HG02623 (cell line): ENCODE results near the gene DDX60.
"Not testable (repeated sequence)": the region's sequence is repeated elsewhere in the genome, so short reads cannot be mapped to it uniquely, and the experiment has no call there.

Experiments
- ATAC-seq: cut with Tn5 transposase; IDR thresholded peaks from one replicate; pipeline ENCODE4 v1.9.1; 2021; ENCODE audit warnings: moderate library complexity; ENCODE audit not compliant: unreplicated experiment

The DDX60 gene

DNA sequence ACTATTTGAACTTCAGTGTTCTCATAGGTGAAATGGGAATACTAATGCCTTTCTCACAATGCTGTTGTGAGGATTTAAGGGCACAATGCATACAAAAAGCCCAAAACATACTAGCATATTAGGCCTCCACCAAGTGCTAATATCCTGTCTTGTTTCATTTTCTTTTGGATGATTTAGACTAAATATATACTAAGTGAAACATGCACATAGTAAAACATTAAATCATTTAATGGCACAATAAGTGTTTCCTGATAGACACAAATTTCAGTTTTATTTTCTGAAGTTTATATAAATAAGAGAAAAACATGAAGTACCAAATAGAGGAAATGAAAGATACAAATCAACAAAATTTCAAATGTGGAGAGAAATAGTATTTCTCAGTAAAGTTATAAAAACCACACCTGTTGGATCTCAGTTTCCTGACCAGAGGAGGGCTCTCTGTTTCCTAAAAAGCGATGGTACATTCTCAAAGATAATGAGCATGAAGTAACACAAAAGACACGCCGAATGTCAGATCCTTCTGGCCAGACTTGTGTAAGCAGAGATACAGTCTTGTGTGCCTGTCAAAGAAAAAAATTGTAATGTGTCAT, 25.1 kb downstream of the DDX60 start:
- ATAC-seq = no peak

DNA sequence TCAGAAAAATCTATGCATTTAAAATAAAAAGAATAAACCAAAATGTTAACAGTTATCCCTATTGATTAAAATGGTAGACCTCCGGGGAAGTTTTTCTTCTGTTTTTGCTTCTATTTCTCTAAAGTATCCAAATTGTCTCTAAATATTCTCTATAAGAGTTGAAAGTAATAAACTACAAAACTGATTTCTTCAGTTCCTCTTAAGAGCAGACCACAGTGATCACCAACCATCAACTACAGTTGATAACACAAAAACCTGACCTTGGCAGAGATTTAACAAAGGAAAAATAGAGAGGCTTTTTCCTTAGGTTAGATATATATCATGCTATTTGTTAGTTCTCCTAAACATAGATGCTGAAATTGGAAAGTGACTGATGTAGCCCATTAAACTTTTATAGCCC, 27.3 kb downstream of the DDX60 start:
- no peak for ATAC-seq

DNA sequence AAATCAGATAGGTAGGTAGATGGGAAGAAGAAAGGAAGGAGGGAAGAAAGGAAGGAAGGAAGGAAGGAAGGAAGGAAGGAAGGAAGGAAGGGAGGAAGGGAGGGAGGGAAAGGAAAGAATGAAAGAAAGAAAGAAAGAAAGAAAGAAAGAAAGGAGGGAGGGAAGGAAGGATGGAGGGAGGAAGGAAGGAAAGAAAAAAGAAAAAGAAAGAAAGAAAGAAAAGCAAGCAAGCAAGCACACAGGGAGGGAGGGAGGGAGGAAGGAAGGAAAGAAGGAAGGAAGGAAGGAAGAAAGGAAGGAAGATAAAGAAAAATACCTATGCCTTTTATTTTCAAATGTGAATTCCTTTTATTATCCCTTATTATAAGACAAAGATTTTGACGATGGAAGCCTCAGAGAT, 32.7 kb downstream of the DDX60 start:
- not testable (repeated sequence) for ATAC-seq

- no peak for ATAC-seq
Observed at GRCh38 chr4:168279556-168279955, 39.0 kb downstream of the DDX60 start.

GRCh38 chr4:168275836-168276235, 42.7 kb downstream of the DDX60 start:
- ATAC-seq = no peak

DNA sequence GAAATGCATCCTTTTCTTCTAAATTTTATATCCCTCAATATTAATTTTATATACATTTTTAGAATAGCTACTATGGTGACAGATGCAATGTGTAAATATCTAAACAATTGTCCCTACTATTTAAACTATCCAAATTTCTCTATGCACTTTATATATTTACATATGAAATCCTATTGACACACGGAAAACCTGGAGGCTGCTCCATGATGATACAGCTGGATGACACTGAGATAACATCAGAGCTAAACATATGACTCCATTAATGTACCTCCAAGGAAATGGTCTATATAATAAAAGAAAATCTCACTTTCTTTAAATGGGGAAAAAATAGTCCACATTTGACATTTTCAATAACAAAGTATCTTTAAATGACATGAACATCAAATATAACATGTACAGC, 43.7 kb downstream of the DDX60 start:
- no peak for ATAC-seq

- no peak for ATAC-seq
Observed at GRCh38 chr4:168273838-168274237, 44.7 kb downstream of the DDX60 start.

DNA sequence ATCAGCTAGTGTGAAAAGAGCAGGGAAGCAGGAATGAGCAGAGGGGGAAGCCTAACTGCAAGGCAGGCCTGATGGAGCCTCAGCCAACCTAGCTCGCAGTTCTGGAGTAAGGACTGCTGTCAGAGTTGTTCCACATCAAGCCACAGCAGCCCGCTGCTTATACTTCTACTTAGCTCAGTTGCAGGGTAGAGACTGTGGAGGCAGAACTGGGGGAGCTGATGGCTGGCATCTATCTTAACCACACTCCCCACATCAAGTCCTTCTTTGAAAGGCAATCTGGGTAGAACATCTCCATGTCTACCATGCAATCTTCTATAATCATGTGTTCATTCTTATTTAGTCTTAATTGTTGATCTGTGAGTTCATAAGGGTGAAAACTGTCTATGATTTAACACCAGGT, 46.1 kb downstream of the DDX60 start:
- no peak for ATAC-seq

DNA sequence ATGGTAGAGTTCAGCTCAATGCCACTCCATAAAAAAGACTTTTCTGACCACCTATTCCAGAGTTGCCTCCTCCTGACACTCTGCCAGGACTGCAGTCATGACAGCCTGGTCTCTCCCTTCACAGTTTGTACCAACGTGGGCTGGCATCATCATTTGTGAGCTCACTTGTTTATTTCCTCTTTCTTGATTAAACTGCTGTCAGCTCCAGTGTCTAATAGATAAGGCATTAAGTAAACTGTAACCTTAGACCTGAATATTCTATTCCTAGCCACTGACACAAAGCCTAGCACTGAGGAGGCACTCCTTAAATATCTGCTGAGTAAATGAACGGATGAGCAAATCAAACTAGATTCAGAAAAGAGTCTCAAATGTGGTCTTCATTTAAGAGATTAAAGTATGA, 48.7 kb downstream of the DDX60 start:
- no peak for ATAC-seq

DNA sequence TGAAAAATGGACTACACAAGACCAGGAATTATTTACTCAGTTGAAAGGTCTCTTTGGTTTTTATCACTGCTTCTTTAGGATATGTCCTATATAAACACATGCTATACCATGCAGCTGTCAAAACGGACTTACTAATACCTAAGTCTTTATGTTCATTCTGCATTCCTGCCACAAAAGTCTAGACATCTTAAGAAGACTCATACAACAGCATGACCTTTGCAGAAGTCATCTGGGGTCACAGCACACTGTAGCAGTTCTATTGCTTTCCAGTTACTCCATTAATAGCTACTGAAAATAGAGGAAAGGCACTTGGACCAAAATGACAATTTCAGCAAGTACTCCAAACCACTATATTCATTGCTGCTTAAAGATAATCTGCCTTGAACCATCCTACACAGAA, 53.2 kb downstream of the DDX60 start:
- no peak for ATAC-seq

DNA sequence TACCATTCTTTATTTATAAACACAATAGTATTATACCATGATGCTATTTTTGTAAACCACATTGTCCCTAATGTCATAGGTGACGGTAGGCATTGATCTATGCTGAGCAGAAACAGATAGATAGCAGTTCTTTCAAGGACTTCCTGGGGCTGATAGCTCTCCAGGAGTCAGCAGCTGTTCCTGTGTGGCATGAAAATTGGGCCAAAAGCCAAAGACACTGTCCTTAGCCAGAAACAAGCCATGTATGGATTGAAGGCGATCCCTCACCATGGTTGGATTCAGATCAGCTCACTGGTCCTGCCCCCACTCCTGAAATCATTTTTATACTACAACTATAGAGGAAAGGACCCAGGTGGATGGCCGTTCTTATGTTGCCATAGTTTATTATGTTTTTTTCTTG, 53.6 kb downstream of the DDX60 start:
- ATAC-seq = no peak

- ATAC-seq = no peak
Observed at GRCh38 chr4:168263039-168263438, 55.5 kb downstream of the DDX60 start.

DNA sequence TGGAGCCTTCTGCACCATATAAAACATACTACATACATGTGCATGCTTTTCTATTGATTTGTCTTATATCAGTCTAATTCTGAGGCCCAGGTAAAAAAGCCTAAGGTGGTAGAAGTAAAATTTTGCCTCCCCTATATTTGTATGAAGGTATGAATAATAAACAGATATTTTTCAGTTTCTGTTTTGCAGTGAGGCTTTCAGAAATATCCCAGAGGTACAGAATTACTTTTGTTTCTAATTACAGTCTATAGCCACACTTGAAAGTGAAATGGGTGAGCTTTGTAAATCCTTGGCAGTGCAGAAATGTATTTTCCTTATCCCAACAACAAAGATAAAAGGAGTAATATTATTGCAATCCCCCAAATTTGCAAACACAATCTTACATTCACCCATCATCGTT, 59.5 kb downstream of the DDX60 start:
- ATAC-seq = no peak

DNA sequence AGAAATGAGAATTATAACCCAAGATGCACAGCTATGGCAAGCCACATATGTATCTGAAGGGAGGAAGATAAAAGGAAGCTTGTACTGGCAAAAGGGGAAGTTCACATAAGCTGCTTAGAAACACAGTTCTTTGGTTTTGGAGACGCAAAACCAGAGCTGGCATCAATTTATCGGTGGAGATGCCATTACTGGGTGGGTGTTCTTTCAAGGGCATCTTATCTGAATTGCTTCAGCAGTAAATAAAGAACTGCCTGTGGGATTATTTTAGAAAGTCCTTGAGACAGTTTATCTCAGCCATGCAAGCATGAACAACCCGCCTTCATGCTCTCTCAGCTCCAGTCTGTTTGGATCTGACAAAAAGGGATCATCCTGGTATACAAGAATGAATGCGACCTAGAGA, 60.8 kb downstream of the DDX60 start:
- ATAC-seq = no peak

- no peak for ATAC-seq
Observed at GRCh38 chr4:168248176-168248710, 70.3 kb downstream of the DDX60 start.

- no peak for ATAC-seq
Observed at GRCh38 chr4:168247603-168248002, 70.9 kb downstream of the DDX60 start.

DNA sequence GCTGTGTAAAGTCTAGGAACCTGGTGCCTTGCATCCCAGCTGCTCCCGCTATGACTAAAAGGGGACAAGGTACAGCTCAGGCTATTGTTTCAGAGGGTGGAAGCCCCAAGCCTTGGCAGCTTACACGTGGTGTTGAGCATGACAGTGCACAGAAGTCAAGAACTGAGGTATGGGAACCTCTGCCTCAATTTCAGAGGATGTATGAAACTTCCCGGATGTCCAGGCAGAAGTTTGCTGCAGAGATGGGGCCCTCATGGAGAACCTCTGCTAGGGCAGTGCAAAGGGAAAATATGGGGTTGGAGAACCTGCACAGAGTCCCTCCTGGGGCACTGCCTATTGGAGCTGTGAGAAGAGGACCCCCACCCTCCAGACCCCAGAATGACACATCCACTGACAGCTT, 76.6 kb downstream of the DDX60 start:
- no peak for ATAC-seq

- no peak for ATAC-seq
Observed at GRCh38 chr4:168240821-168241220, 77.7 kb downstream of the DDX60 start.

- no peak for ATAC-seq
Observed at GRCh38 chr4:168221301-168221700, 97.3 kb downstream of the DDX60 start.

- ATAC-seq = no peak
Observed at GRCh38 chr4:168220893-168221292, 97.7 kb downstream of the DDX60 start.

- ATAC-seq = no peak
Observed at GRCh38 chr4:168218645-168219044, 99.9 kb downstream of the DDX60 start.

GRCh38 chr4:168213511-168213910, 105.0 kb downstream of the DDX60 start:
- not testable (repeated sequence) for ATAC-seq

GRCh38 chr4:168212656-168213055, 105.9 kb downstream of the DDX60 start:
- no peak for ATAC-seq
